Cardiac muscle cell (in vitro differentiated cells and primary cell): ENCODE measurements around the gene DDX3Y. TPM values are rescaled to one million over a fixed set of nuclear protein-coding genes. Genes with fewer than 3 reads are reported as not detected.

Source experiments
- DNase-seq, 2 donors: peaks; one replicate each; pipeline versions ENCODE4 v3.0.0 to v3.0.0-alpha.2; 2010 to 2017; ENCODE audit warnings: low read depth in 1 of 2, low spot score in 1 of 2
- H3K27ac ChIP-seq: fragments of 200-600 bp; sonication (generic); 2 replicates; pipeline ENCODE4 v1.5.1; 2016
- H3K27me3 ChIP-seq: fragments of 200-600 bp; sonication (generic); 2 replicates; pipeline ENCODE4 v1.6.0; 2016; ENCODE audit warnings: control low read depth
- H3K36me3 ChIP-seq: fragments of 200-600 bp; sonication (generic); 2 replicates; pipeline ENCODE4 v1.5.1; 2016; ENCODE audit warnings: control low read depth
- H3K4me1 ChIP-seq: fragments of 200-600 bp; sonication (generic); 2 replicates; pipeline ENCODE4 v1.8.1; 2017; ENCODE audit warnings: low read depth, mild to moderate bottlenecking, mixed run types
- H3K4me3 ChIP-seq: fragments of 200-600 bp; sonication (generic); 2 replicates; pipeline ENCODE4 v1.5.1; 2016; ENCODE audit warnings: mild to moderate bottlenecking
- H3K9me3 ChIP-seq: fragments of 200-600 bp; sonication (generic); 2 replicates; pipeline ENCODE4 v1.5.1; 2017; ENCODE audit warnings: low read depth, mild to moderate bottlenecking, control low read depth
- CTCF ChIP-seq: IDR thresholded peaks from 2 replicates; pipeline ENCODE4 v1.5.1; 2012; ENCODE audit warnings: low read depth, mild to moderate bottlenecking, low read length
- polyA plus RNA-seq: library from polyadenylated mRNA; unstranded; fragments of >200 nt; fragmentation: Nextera tagmentation; extraction: Ambion mirVana; gene quantifications from 2 replicates; pipeline ENCODE4 v1.2.1, GENCODE V29; 2016
- total RNA-seq: library from RNA; depleted of rRNA; stranded (reverse); fragments of >200 nt; gene quantifications from 2 replicates; pipeline ENCODE4 v1.2.3, GENCODE V29; 2016

The DDX3Y gene
- total and polyA plus RNA-seq, 2 experiments from 2014 or later = not detected

GRCh38 chrY:12905517-12905872 lies 827 bp downstream of the DDX3Y start:
- Histone ChIP-seq H3K9me3 (no peaks in the 10 kb centered on the region), H3K4me3 (no peak overlapping the region), H3K4me1 (no peaks in the 10 kb centered on the region), H3K27me3 (no peaks in the 10 kb centered on the region), H3K36me3 (no peaks in the 10 kb centered on the region), H3K27ac (no peak overlapping the region)
- no peak for TF ChIP-seq CTCF
- DNase-seq = peak in 1 of 2 donors; percentile 80

GRCh38 chrY:12905895-12906294 lies 1.2 kb downstream of the DDX3Y start:
- no peaks in the 10 kb centered on the region for H3K36me3 ChIP-seq
- TF ChIP-seq CTCF = no peak
- no peaks in the 10 kb centered on the region for H3K9me3 ChIP-seq
- no peaks in the 10 kb centered on the region for H3K27me3 ChIP-seq
- no peaks in the 10 kb centered on the region for H3K4me1 ChIP-seq
- DNase-seq = peak in 1 of 2 donors; percentile 13
- H3K4me3 ChIP-seq = no peak overlapping the region
- H3K27ac ChIP-seq = no peak overlapping the region

- no peak overlapping the region for H3K27ac ChIP-seq
- TF ChIP-seq CTCF = no peak
- no peak overlapping the region for H3K4me3 ChIP-seq
- H3K4me1 ChIP-seq = no peaks in the 10 kb centered on the region
- no peaks in the 10 kb centered on the region for H3K9me3 ChIP-seq
- no peak for DNase-seq
- no peaks in the 10 kb centered on the region for H3K36me3 ChIP-seq
- no peaks in the 10 kb centered on the region for H3K27me3 ChIP-seq
These were observed 8.9 kb downstream of the DDX3Y start for GRCh38 chrY:12913541-12913940.

GRCh38 chrY:12928043-12928442 lies 23.4 kb downstream of the DDX3Y start:
- Histone ChIP-seq H3K4me3 (no peak overlapping the region), H3K27me3 (no peaks in the 10 kb centered on the region), H3K36me3 (no peaks in the 10 kb centered on the region), H3K4me1 (no peaks in the 10 kb centered on the region), H3K27ac (no peak overlapping the region), H3K9me3 (no peaks in the 10 kb centered on the region)
- DNase-seq = peak in 1 of 2 donors; percentile 66
- peak; percentile 39 for TF ChIP-seq CTCF

GRCh38 chrY:12941725-12942687 lies 37.3 kb downstream of the DDX3Y start:
- H3K9me3 ChIP-seq = no peaks in the 10 kb centered on the region
- no peaks in the 10 kb centered on the region for H3K36me3 ChIP-seq
- H3K4me1 ChIP-seq = no peaks in the 10 kb centered on the region
- H3K27ac ChIP-seq = no peak overlapping the region
- H3K4me3 ChIP-seq = no peak overlapping the region
- H3K27me3 ChIP-seq = no peaks in the 10 kb centered on the region
- no peak for TF ChIP-seq CTCF
- no peak for DNase-seq

Other genes with a start within 250 kb of the DDX3Y start
- not detected in 2 replicates for gene USP9Y, start 203.6 kb upstream of the DDX3Y start, total RNA-seq
- gene USP9Y, start 203.6 kb upstream of the DDX3Y start, polyA plus RNA-seq = not detected in 2 replicates